Cardiac muscle cell (in vitro differentiated cells and primary cell): Measurements from ENCODE around the gene CEP135. TPM values are rescaled to one million over a fixed set of nuclear protein-coding genes. Genes with fewer than 3 reads are reported as not detected.
"Not testable (repeated sequence)": the region's sequence is repeated elsewhere in the genome, so short reads cannot be mapped to it uniquely, and the experiment has no call there.

ENCODE experiments used
- DNase-seq, 2 donors: peaks; one replicate each; pipeline versions ENCODE4 v3.0.0 to v3.0.0-alpha.2; 2010 to 2017; ENCODE audit warnings: low read depth in 1 of 2, low spot score in 1 of 2
- H3K27ac ChIP-seq: fragments of 200-600 bp; sonication (generic); 2 replicates; pipeline ENCODE4 v1.5.1; 2016
- H3K27me3 ChIP-seq: fragments of 200-600 bp; sonication (generic); 2 replicates; pipeline ENCODE4 v1.6.0; 2016; ENCODE audit warnings: control low read depth
- H3K36me3 ChIP-seq: fragments of 200-600 bp; sonication (generic); 2 replicates; pipeline ENCODE4 v1.5.1; 2016; ENCODE audit warnings: control low read depth
- H3K4me1 ChIP-seq: fragments of 200-600 bp; sonication (generic); 2 replicates; pipeline ENCODE4 v1.8.1; 2017; ENCODE audit warnings: low read depth, mild to moderate bottlenecking, mixed run types
- H3K4me3 ChIP-seq: fragments of 200-600 bp; sonication (generic); 2 replicates; pipeline ENCODE4 v1.5.1; 2016; ENCODE audit warnings: mild to moderate bottlenecking
- H3K9me3 ChIP-seq: fragments of 200-600 bp; sonication (generic); 2 replicates; pipeline ENCODE4 v1.5.1; 2017; ENCODE audit warnings: low read depth, mild to moderate bottlenecking, control low read depth
- CTCF ChIP-seq: IDR thresholded peaks from 2 replicates; pipeline ENCODE4 v1.5.1; 2012; ENCODE audit warnings: low read depth, mild to moderate bottlenecking, low read length
- polyA plus RNA-seq: library from polyadenylated mRNA; unstranded; fragments of >200 nt; fragmentation: Nextera tagmentation; extraction: Ambion mirVana; gene quantifications from 2 replicates; pipeline ENCODE4 v1.2.1, GENCODE V29; 2016
- total RNA-seq: library from RNA; depleted of rRNA; stranded (reverse); fragments of >200 nt; gene quantifications from 2 replicates; pipeline ENCODE4 v1.2.3, GENCODE V29; 2016

The CEP135 gene
- total and polyA plus RNA-seq, 2 experiments from 2014 or later = 4.4 to 5.5 TPM

- Histone ChIP-seq H3K36me3 (no peaks in the 10 kb centered on the region), H3K27ac (no peak overlapping the region)
- no peak for TF ChIP-seq CTCF
Measured at GRCh38 chr4:55955710-55956109, 7.0 kb downstream of the CEP135 start.

DNA sequence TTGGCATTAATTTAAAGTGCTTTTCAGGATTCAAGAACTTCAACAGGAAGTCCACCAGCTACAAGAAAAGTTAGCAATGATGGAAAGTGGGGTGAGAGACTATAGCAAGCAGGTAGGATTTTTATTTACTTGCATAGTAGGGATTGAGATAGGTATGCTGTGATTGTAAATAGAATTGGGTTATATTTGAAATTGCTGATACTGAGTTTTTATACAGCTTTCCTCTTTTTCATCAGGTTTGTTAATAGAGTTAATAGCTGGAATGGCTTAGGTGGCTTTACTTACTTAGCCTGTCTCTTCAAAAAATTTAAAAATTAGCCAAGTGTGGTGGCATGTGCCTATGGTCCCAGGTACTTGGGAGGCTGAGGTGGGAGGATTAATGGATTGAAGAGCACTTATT lies 10.9 kb downstream of the CEP135 start:
- H3K4me3 ChIP-seq = no peak overlapping the region
- no peak for DNase-seq
- H3K36me3 ChIP-seq = no peaks in the 10 kb centered on the region
- no peak for TF ChIP-seq CTCF
- H3K27ac ChIP-seq = no peak overlapping the region
- no peaks in the 10 kb centered on the region for H3K9me3 ChIP-seq
- H3K4me1 ChIP-seq = no peaks in the 10 kb centered on the region
- no peaks in the 10 kb centered on the region for H3K27me3 ChIP-seq

More at GRCh38 chr4:55955710-55956109, 7.0 kb downstream of the CEP135 start:
- no peak for DNase-seq
- Histone ChIP-seq H3K27me3 (no peaks in the 10 kb centered on the region), H3K9me3 (no peaks in the 10 kb centered on the region), H3K4me3 (no peak overlapping the region), H3K4me1 (no peaks in the 10 kb centered on the region)

GRCh38 chr4:55964046-55964445 lies 15.3 kb downstream of the CEP135 start:
- no peak overlapping the region for H3K4me3 ChIP-seq
- no peaks in the 10 kb centered on the region for H3K4me1 ChIP-seq
- no peaks in the 10 kb centered on the region for H3K36me3 ChIP-seq
- H3K27me3 ChIP-seq = no peaks in the 10 kb centered on the region
- no peaks in the 10 kb centered on the region for H3K9me3 ChIP-seq
- TF ChIP-seq CTCF = no peak
- DNase-seq = no peak
- no peak overlapping the region for H3K27ac ChIP-seq

GRCh38 chr4:55965585-55965984 lies 16.8 kb downstream of the CEP135 start:
- no peak for TF ChIP-seq CTCF
- no peak for DNase-seq
- H3K9me3 ChIP-seq = no peaks in the 10 kb centered on the region
- H3K4me3 ChIP-seq = no peak overlapping the region
- H3K36me3 ChIP-seq = no peaks in the 10 kb centered on the region
- no peak overlapping the region for H3K27ac ChIP-seq
- H3K27me3 ChIP-seq = no peaks in the 10 kb centered on the region
- no peaks in the 10 kb centered on the region for H3K4me1 ChIP-seq

DNA sequence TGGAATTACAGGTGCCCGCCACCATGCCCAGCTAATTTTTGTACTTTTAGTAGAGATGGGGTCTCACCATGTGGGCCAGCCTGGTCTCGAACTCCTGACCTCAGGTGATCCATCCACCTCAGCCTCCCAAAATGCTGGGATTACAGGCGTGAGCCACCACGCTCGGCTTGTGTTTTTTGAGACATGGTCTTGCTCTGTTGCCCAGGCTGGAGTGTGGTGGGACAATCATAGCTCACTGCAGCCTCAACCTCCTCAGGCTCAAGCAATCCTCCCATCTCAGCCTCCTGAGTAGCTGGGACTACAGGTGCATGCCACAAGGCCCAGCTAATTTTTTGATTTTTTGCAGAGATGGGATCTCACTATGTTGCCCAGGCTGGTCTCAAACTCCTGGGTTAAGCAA lies 17.6 kb downstream of the CEP135 start:
- not testable (repeated sequence) for H3K4me3 ChIP-seq, H3K27ac ChIP-seq, H3K9me3 ChIP-seq, H3K27me3 ChIP-seq, DNase-seq, H3K36me3 ChIP-seq, H3K4me1 ChIP-seq

- no peaks in the 10 kb centered on the region for H3K4me1 ChIP-seq
- H3K4me3 ChIP-seq = no peak overlapping the region
- no peak for DNase-seq
- TF ChIP-seq CTCF = no peak
- H3K27me3 ChIP-seq = no peaks in the 10 kb centered on the region
- H3K36me3 ChIP-seq = no peaks in the 10 kb centered on the region
- no peak overlapping the region for H3K27ac ChIP-seq
- no peaks in the 10 kb centered on the region for H3K9me3 ChIP-seq
Measured at GRCh38 chr4:55967376-55967775, 18.6 kb downstream of the CEP135 start.
